Testis (tissue), 2 donors: ENCODE data around the gene PTDSS2.

ENCODE experiments used
- CTCF ChIP-seq, 3 experiments: fragments of 450-650 bp in 2 of 3; fragments of 200-600 bp in 1 of 3; sonication (generic) in 1 of 3; IDR thresholded peaks; one replicate each; pipeline ENCODE4 v1.5.1; 2016 to 2019; ENCODE audit warnings: antibody characterized with exemption in 3 of 3, mild to moderate bottlenecking in 2 of 3, moderate library complexity in 1 of 3
- POLR2A ChIP-seq: fragments of 450-650 bp; IDR thresholded peaks from one replicate; pipeline ENCODE4 v1.6.1; 2017; ENCODE audit warnings: antibody characterized with exemption, mild to moderate bottlenecking, moderate library complexity

GRCh38 chr11:490930-491260 is 40.8 kb downstream of the PTDSS2 start:
- TF ChIP-seq CTCF (IDR thresholded peaks at IDR 0.05) (no peak), POLR2A (no peak)
